Esophagus (tissue), 2 donors: ENCODE data around the gene SLC4A3. TPM values are rescaled to one million over a fixed set of nuclear protein-coding genes. Genes with fewer than 3 reads are reported as not detected.

Experiments used
- H3K27ac ChIP-seq, 2 donors: one replicate each; pipeline ENCODE4 v1.5.1; 2013; ENCODE audit warnings: low read depth in 2 of 2, mild to moderate bottlenecking in 2 of 2, inconsistent platforms in 1 of 2, low read length in 1 of 2, moderate library complexity in 1 of 2
- H3K27me3 ChIP-seq, 2 donors: one replicate each; pipeline ENCODE4 v1.6.1; 2013; ENCODE audit warnings: low read length in 2 of 2, control low read depth in 1 of 2, mild to moderate bottlenecking in 1 of 2; ENCODE audit not compliant: insufficient read depth in 2 of 2, control insufficient read depth in 1 of 2
- H3K36me3 ChIP-seq, 2 donors: one replicate each; pipeline ENCODE4 v1.6.1; 2013; ENCODE audit warnings: low read length in 1 of 2; ENCODE audit not compliant: control insufficient read depth in 2 of 2, insufficient read depth in 2 of 2
- H3K4me1 ChIP-seq, 2 donors: one replicate each; pipeline ENCODE4 v1.6.1; 2013; ENCODE audit warnings: low read length in 1 of 2; ENCODE audit not compliant: control insufficient read depth in 2 of 2, insufficient read depth in 2 of 2
- H3K4me3 ChIP-seq, 2 donors: one replicate each; pipeline ENCODE4 v1.5.1; 2013; ENCODE audit warnings: low read length in 2 of 2, mild to moderate bottlenecking in 2 of 2, low read depth in 1 of 2, moderate library complexity in 1 of 2
- H3K9me3 ChIP-seq, 2 donors: one replicate each; pipeline ENCODE4 v1.6.1; 2013; ENCODE audit warnings: mild to moderate bottlenecking in 2 of 2, low read depth in 1 of 2, low read length in 1 of 2, moderate library complexity in 1 of 2; ENCODE audit not compliant: control insufficient read depth in 2 of 2, insufficient read depth in 1 of 2
- WGBS, 2 donors: extraction: QIAGEN DNeasy Blood & Tissue Kit; methylation state at CpG; one replicate each; pipeline ENCODE4 v1.1.7; 2013; 5-methylcytosine and 5-hydroxymethylcytosine counted together
- polyA plus RNA-seq, 2 donors: library from polyadenylated mRNA; stranded (reverse); fragments of 200-250 nt; gene quantifications; one replicate each; pipeline ENCODE4 v1.2.3, GENCODE V29; 2013
- donor health status: healthy with polysubstance abuse.
- donor health status: Bipolar disorder and iron deficiency.

SLC4A3 gene
- polyA plus RNA-seq, 2 donors: 2.0 to 2.5 TPM

GRCh38 chr2:219631904-219632759 lies 4.7 kb downstream of the SLC4A3 start:
- no peak overlapping the region for H3K4me3 ChIP-seq
- 79 to 84% methylated on average over 27 to 34 of the region's 34 CpGs for WGBS, 2 donors
- H3K36me3 ChIP-seq: no peaks in the 10 kb centered on the region
- no peak overlapping the region for H3K27ac ChIP-seq
- peaks cover 0 to 2% of the 10 kb centered on the region in 2 donors for H3K9me3 ChIP-seq
- no peaks in the 10 kb centered on the region for H3K27me3 ChIP-seq
- peaks cover 0 to 2% of the 10 kb centered on the region in 2 donors for H3K4me1 ChIP-seq

DNA sequence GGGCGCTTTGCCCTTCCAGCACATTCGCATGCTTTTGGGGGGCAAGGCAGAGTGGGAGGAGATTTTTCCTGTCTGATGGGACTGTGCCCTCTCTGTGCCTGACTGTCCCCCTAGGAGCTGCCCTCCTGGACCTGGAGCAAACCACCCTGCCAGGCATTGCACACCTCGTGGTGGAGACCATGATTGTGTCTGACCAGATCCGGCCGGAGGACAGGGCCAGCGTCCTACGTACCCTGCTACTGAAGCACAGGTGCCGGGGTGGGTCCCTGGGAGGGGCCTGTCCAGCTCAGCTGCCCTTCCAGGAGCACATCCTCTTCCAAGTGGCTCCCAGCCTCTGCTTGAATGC lies 5.3 kb downstream of the SLC4A3 start:
- H3K36me3 ChIP-seq: no peaks in the 10 kb centered on the region
- no peak overlapping the region for H3K4me3 ChIP-seq
- H3K27me3 ChIP-seq: no peaks in the 10 kb centered on the region
- peaks cover 0 to 2% of the 10 kb centered on the region in 2 donors for H3K9me3 ChIP-seq
- no peak overlapping the region for H3K27ac ChIP-seq
- H3K4me1 ChIP-seq: peaks cover 0 to 1% of the 10 kb centered on the region in 2 donors
- WGBS, 2 donors: 89 to 94% methylated on average over 8 of the region's 8 CpGs

- WGBS, 2 donors: 86 to 87% methylated on average over 22 of the region's 22 CpGs
- Histone ChIP-seq H3K9me3 (peaks cover 0 to 2% of the 10 kb centered on the region in 2 donors), H3K4me1 (no peaks in the 10 kb centered on the region), H3K27me3 (no peaks in the 10 kb centered on the region), H3K36me3 (no peaks in the 10 kb centered on the region), H3K4me3 (no peak overlapping the region), H3K27ac (no peak overlapping the region)
Measured at GRCh38 chr2:219633276-219634065, 6.0 kb downstream of the SLC4A3 start.

GRCh38 chr2:219634171-219634940 lies 6.9 kb downstream of the SLC4A3 start:
- H3K36me3 ChIP-seq: no peaks in the 10 kb centered on the region
- no peak overlapping the region for H3K4me3 ChIP-seq
- H3K27ac ChIP-seq: no peak overlapping the region
- H3K4me1 ChIP-seq: no peaks in the 10 kb centered on the region
- no peaks in the 10 kb centered on the region for H3K27me3 ChIP-seq
- WGBS, 2 donors: 89 to 91% methylated on average over 15 of the region's 15 CpGs
- peaks cover 0 to 2% of the 10 kb centered on the region in 2 donors for H3K9me3 ChIP-seq

DNA sequence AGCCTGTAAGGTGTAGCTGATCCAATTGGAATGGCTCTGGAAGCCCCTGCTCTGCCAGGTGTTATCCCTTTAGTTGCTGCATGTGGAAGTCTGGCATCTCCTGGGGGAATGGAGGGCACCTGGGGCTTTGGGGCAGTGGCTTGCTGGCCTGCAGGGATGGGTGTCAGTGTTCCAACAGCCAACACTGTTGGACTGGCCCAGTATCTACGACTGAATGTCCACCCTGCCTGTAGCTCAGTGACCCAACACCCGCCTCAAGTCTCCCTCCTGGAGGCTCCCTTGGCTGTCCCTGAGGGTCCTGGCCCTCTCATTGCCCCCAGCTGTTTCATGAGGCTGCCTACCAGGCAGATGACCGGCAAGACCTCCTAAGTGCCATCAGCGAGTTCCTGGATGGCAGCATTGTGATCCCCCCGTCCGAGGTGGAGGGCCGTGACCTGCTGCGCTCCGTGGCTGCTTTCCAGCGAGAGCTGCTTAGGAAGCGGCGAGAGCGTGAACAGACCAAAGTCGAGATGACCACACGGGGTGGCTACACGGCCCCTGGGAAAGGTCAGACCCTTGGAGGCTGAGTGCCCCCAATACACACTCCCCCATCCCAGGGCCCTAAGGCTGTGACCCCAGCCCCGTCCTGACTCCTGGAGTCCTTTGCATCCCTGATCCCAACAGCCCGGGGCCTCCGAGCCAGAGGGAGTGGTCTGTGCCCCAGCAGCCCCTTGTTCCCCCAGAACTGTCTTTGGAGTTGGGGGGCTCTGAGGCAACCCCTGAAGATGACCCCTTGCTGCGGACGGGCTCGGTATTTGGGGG lies 7.7 kb downstream of the SLC4A3 start:
- H3K27me3 ChIP-seq: no peaks in the 10 kb centered on the region
- H3K36me3 ChIP-seq: no peaks in the 10 kb centered on the region
- H3K9me3 ChIP-seq: peaks cover 0 to 2% of the 10 kb centered on the region in 2 donors
- WGBS, 2 donors: 85 to 87% methylated on average over 22 of the region's 22 CpGs
- no peak overlapping the region for H3K27ac ChIP-seq
- H3K4me1 ChIP-seq: no peaks in the 10 kb centered on the region
- no peak overlapping the region for H3K4me3 ChIP-seq

DNA sequence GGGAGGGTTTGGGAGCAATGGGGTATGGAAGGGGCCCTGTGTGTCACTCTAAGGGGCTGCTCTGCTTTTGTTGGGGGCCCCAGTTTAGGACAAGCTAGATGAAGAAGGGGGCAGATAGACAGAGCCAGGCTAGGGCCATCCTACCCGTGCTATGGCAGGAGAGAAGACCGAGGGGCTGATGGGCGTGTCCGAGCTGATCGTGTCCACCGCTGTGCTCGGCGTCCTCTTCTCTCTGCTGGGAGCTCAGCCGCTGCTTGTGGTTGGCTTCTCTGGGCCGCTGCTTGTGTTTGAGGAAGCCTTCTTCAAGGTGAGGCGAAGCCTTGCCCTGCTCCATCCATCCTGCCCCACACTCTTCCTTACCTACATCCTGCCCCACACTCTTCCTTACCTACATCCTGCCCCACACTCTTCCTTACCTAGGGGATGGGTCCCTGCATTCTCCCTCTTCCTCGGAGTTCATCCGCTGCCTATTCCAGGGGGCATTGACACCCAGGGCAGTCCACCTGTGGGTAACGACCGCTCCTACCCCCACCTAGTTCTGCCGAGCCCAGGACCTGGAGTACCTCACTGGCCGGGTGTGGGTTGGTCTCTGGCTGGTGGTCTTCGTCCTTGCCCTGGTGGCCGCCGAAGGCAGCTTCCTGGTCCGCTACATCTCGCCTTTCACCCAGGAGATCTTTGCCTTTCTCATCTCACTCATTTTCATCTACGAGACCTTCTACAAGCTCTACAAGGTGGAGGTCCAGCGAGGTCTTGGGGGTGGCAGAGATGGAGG lies 8.9 kb downstream of the SLC4A3 start:
- 87 to 88% methylated on average over 20 to 24 of the region's 24 CpGs for WGBS, 2 donors
- Histone ChIP-seq H3K4me1 (no peaks in the 10 kb centered on the region), H3K36me3 (no peaks in the 10 kb centered on the region), H3K27ac (no peak overlapping the region), H3K9me3 (peaks cover 0 to 2% of the 10 kb centered on the region in 2 donors), H3K27me3 (no peaks in the 10 kb centered on the region), H3K4me3 (no peak overlapping the region)

DNA sequence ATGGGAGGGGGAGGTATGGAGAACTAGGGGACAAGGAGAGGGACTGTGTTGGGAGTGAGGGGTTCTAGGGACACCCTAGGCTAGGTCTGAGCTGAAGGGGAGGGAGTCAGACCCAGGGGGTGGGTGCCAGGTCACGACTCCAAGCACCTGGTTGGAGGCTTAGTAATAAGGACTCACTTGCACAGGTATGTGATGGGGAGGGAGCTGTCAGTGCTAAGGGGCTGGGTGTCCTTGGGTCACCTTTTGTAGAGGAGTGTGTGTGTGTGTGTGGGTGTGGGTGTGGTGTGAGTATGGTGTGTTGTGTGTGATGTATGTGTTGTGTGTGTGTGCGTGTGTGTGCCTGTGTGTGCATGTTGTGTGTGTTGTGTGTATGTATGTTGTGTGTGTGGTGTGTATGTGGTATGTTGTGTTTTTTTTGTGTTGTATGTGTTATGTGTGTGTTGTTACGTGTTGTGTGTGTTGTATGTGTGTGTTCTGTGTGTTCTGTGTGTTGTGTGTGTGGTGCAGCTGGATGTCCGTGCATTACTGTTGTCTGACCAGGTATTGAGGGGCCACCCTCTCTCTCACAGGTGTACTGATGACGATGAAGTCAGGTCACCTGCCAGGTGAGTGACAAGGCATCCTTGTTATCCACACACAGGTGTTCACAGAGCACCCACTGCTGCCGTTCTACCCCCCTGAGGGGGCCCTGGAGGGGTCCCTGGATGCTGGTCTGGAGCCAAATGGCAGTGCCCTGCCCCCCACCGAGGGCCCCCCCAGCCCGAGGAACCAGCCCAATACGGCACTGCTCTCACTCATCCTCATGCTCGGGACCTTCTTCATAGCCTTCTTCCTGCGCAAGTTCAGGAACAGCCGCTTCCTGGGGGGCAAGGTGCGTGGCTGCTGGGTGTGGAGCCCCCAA lies 9.8 kb downstream of the SLC4A3 start:
- Histone ChIP-seq H3K4me1 (no peaks in the 10 kb centered on the region), H3K9me3 (peaks cover 0 to 2% of the 10 kb centered on the region in 2 donors), H3K36me3 (no peaks in the 10 kb centered on the region), H3K4me3 (no peak overlapping the region), H3K27me3 (no peaks in the 10 kb centered on the region), H3K27ac (no peak overlapping the region)
- 71 to 73% methylated on average over 13 of the region's 13 CpGs for WGBS, 2 donors

DNA sequence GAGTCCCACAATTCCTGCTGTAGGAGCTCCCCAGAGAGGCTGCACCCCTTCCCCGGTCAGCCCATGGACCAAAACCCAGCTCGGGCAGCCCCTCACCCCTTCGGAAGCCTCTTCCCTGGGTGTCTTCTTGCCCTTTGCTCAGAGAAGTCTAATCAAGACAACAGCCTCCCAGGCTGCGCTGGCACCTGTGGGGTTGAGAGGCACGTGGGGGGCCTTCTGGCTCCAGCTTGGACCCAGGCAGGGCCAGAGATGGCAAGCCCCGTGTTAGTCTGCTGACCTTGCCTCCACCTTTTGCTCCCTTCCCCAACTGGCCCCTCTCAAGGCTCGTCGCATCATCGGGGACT lies 10.4 kb downstream of the SLC4A3 start:
- H3K27me3 ChIP-seq: no peaks in the 10 kb centered on the region
- no peak overlapping the region for H3K27ac ChIP-seq
- peaks cover 0 to 2% of the 10 kb centered on the region in 2 donors for H3K9me3 ChIP-seq
- no peak overlapping the region for H3K4me3 ChIP-seq
- 78 to 85% methylated on average over 9 of the region's 9 CpGs for WGBS, 2 donors
- no peaks in the 10 kb centered on the region for H3K4me1 ChIP-seq
- H3K36me3 ChIP-seq: no peaks in the 10 kb centered on the region
